Heart left ventricle (tissue), 16 donors: ENCODE results near the gene PRKCH. TPM values are rescaled to one million over a fixed set of nuclear protein-coding genes. Genes with fewer than 3 reads are reported as not detected.
A peak's percentile ranks its signal among the peaks of the same experiment; 100 is the strongest.

Experiments
- ATAC-seq, 4 donors: fragments of 200-7000 bp; cut with Tn5 transposase; one replicate each; pipeline ENCODE4 v1.9.1; 2020 to 2022; ENCODE audit warnings: moderate library complexity in 4 of 4, mild to moderate bottlenecking in 3 of 4, moderate number of reproducible peaks in 1 of 4
- DNase-seq, 5 donors: peaks; one replicate each; pipeline ENCODE4 v3.0.0-alpha.2; 2020
- H3K27ac ChIP-seq, 12 donors: fragments of 200-600 bp; sonication (generic) in 4 of 12; one replicate each; pipeline versions ENCODE4 v1.5.0 to v1.8.0; 2016 to 2022; ENCODE audit warnings: mild to moderate bottlenecking in 2 of 12
- H3K27me3 ChIP-seq, 9 donors: fragments of 200-600 bp; sonication (generic) in 2 of 9; one replicate each; pipeline versions ENCODE4 v1.5.1 to v1.8.0; 2016 to 2022; ENCODE audit warnings: mild to moderate bottlenecking in 3 of 9
- H3K36me3 ChIP-seq, 9 donors: fragments of 200-600 bp; sonication (generic) in 2 of 9; one replicate each; pipeline versions ENCODE4 v1.5.0 to v1.8.0; 2018 to 2022; ENCODE audit warnings: mild to moderate bottlenecking in 2 of 9
- H3K4me1 ChIP-seq, 12 donors: fragments of 200-600 bp; sonication (generic) in 4 of 12; one replicate each; pipeline versions ENCODE4 v1.5.0 to v1.8.0; 2016 to 2022; ENCODE audit warnings: mild to moderate bottlenecking in 3 of 12
- H3K4me3 ChIP-seq, 12 donors: fragments of 200-600 bp; sonication (generic) in 4 of 12; one replicate each; pipeline versions ENCODE4 v1.5.0 to v1.8.0; 2017 to 2022; ENCODE audit warnings: mild to moderate bottlenecking in 9 of 12, moderate library complexity in 4 of 12
- H3K9me3 ChIP-seq, 12 donors: fragments of 200-600 bp; sonication (generic) in 4 of 12; one replicate each; pipeline versions ENCODE4 v1.5.0 to v1.8.0; 2016 to 2022; ENCODE audit warnings: mild to moderate bottlenecking in 1 of 12
- CTCF ChIP-seq, 12 donors: fragments of 200-600 bp; sonication (generic) in 4 of 12; IDR thresholded peaks; one replicate each; pipeline versions ENCODE4 v1.5.0 to v1.8.0; 2018 to 2022; ENCODE audit warnings: antibody characterized with exemption in 12 of 12, mild to moderate bottlenecking in 5 of 12
- POLR2A ChIP-seq, 2 donors: fragments of 450-650 bp; IDR thresholded peaks; one replicate each; pipeline ENCODE4 v1.6.1; 2017; ENCODE audit warnings: antibody characterized with exemption in 2 of 2, mild to moderate bottlenecking in 2 of 2, moderate library complexity in 2 of 2
- WGBS, 4 donors: extraction: QIAGEN DNeasy Blood & Tissue Kit in 2 of 4; methylation state at CpG; one replicate each; pipeline versions ENCODE4 v1.1.5 to v1.1.7; 2013 to 2018; 5-methylcytosine and 5-hydroxymethylcytosine counted together
- intact Hi-C, 10 donors: fragments of 100-400 bp; cut with DNase I; formaldehyde crosslinking; loops; one replicate each; pipeline versions ENCODE4 v1.11.1 to v1.14.2; 2022
- polyA plus RNA-seq, 2 donors: library from polyadenylated mRNA; stranded (reverse); fragments of 200-250 nt; gene quantifications; one replicate each; pipeline ENCODE4 v1.2.3, GENCODE V29; 2013
- total RNA-seq, 9 donors: library from RNA; depleted of rRNA in 2 of 9; stranded (reverse); fragments of >200 nt in 2 of 9; fragmentation: NEBNext Ultra II Directional in 3 of 9; extraction: Animal tissue kit (Norgen Biotek cat#: 25700) in 3 of 9; gene quantifications; one replicate each; pipeline versions ENCODE4 v1.1.0 to v1.2.4, GENCODE V29; 2016 to 2023
- donor health status: ischemic (EF 13 %, LVEDD 7.1; RV severe dilation, severe dysfunction).
- donor health status: healthy with polysubstance abuse.
- donor health status: DM: no; HTN: yes; CAD: no.
- donor health status: DM: no; HTN: no; CAD: no.
- donor health status: ischemic (EF 25% LVEDD 6.9; RV normal size, moderate dysfunction).
- donor health status: ischemic (EF 25% LVEDD 5.7; RV mildly dilated, moderate dysfunction).
- donor health status: healthy.
- donor health status: DM: yes; HTN: yes; CAD: no.
- donor health status: ischemic (EF 35%, LVEDD 5.7; RV mildly dilated, moderate dysfunction).
- donor health status: nonischemic (EF 11% LVEDD 7.7; RV severe dilation, severe dysfunction).
- donor health status: DM: yes; HTN: yes; CAD: no.
- donor health status: PGD.
- donor health status: ischemic (EF 29% LVEDD 5.4; RV normal size, mild dysfunction).
- donor health status: nonischemic (EF 23%, LVEDD 6.1; RV moderate dilation, normal function).

PRKCH gene
- total and polyA plus RNA-seq, 11 donors: 6.1 to 49.2 (median 21.7) TPM

DNA sequence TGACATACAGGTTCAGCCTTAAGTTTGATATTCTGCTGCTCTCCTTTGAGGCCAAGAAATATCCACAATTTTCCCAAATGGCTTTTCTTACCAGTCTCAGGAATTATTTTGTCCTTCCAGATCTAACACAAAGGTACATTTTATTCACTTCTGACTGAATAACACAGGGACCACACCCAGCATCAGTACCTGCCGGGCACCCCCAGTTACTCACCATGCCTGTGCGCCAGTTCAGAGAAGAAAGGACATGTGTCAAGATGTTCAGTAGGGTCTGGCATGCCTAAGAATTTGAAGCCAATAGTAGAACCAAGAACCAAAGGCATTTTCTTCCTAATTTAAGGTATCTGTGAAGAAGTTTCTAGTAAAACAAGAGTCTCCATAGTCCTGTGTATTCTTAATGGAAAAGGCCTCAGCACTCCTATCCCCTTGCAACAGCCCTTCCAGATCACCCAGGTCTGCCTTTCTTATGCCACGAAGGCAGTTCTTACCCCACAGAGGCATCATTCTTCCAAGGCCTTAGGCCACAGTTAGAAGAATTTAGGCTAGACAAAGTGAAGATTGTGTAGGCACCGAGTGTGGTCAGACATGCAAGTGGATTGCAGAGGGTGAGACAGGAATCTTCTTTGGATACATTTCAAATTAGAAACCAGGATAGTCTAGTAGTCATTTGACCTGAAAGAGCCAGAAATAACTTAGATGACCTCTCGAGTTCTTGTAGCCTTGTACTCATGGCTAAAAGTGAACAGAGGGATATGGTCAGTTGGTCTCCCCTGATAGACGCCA, 233.9 kb downstream of the PRKCH start:
- DNase-seq (no peak), ATAC-seq (no peak)
- no peaks in the 10 kb centered on the region for H3K27me3 ChIP-seq
- no peaks in the 10 kb centered on the region for H3K9me3 ChIP-seq
- H3K36me3 ChIP-seq: peaks cover 0 to 16% (median 0%) of the 10 kb centered on the region in 9 donors
- H3K4me3 ChIP-seq: no peak overlapping the region
- H3K4me1 ChIP-seq: peaks cover 0 to 51% (median 23%) of the 10 kb centered on the region in 12 donors
- peak overlapping the region in 1 of 12 donors; percentile 91 for H3K27ac ChIP-seq
- WGBS, 4 donors: 63 to 68% (median 67%) methylated on average over 6 of the region's 6 CpGs
- intact Hi-C loops: no loop called here
- TF ChIP-seq POLR2A (IDR thresholded peaks at IDR 0.05) (no peak), CTCF (IDR thresholded peaks at IDR 0.05) (no peak)

DNA sequence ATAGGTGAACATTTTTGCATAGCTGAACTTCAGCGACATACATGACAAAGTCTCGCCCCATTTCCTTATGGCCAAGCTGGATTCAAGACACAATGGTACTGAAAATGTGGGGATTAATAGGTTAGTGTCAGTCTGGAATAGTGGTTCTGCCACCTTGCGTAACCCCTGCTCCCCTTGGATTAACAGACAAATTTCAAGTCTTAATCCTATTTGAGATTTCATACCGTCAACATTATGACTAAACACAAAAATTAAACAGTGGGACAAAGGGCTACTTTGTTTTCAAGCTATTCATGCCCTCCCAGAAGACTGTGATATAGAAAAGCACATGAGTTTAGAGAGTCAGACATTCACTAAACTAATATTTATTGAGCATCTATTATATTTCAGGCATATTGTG, 235.1 kb downstream of the PRKCH start:
- intact Hi-C loops: no loop called here
- peaks cover 0 to 55% (median 33%) of the 10 kb centered on the region in 12 donors for H3K4me1 ChIP-seq
- TF ChIP-seq CTCF (IDR thresholded peaks at IDR 0.05): no peak

GRCh38 chr14:61557262-61557661, 235.9 kb downstream of the PRKCH start:
- H3K36me3 ChIP-seq: no peaks in the 10 kb centered on the region
- no peak overlapping the region for H3K27ac ChIP-seq
- peaks cover 0 to 58% (median 40%) of the 10 kb centered on the region in 12 donors for H3K4me1 ChIP-seq
- no peak overlapping the region for H3K4me3 ChIP-seq
- TF ChIP-seq CTCF (IDR thresholded peaks at IDR 0.05) (no peak), POLR2A (IDR thresholded peaks at IDR 0.05) (no peak)
- no peaks in the 10 kb centered on the region for H3K27me3 ChIP-seq
- ATAC-seq (no peak), DNase-seq (no peak)
- 86 to 92% (median 90%) methylated on average over 2 of the region's 2 CpGs for WGBS, 4 donors
- intact Hi-C loops: no loop called here
- no peaks in the 10 kb centered on the region for H3K9me3 ChIP-seq

More for the DNA sequence above, 235.1 kb downstream of the PRKCH start:
- Histone ChIP-seq H3K27me3 (no peaks in the 10 kb centered on the region), H3K36me3 (peaks cover 0 to 4% (median 0%) of the 10 kb centered on the region in 9 donors), H3K27ac (no peak overlapping the region), H3K9me3 (no peaks in the 10 kb centered on the region), H3K4me3 (no peak overlapping the region)
- no peak for ATAC-seq
- no peak for DNase-seq
- 95 to 97% (median 96%) methylated on average over 4 of the region's 4 CpGs for WGBS, 4 donors

- Histone ChIP-seq H3K27ac (no peak overlapping the region), H3K9me3 (no peaks in the 10 kb centered on the region), H3K36me3 (no peaks in the 10 kb centered on the region), H3K4me3 (no peak overlapping the region), H3K27me3 (no peaks in the 10 kb centered on the region), H3K4me1 (peaks cover 0 to 55% (median 41%) of the 10 kb centered on the region in 12 donors)
- whole genome bisulfite sequencing, 4 donors: 88 to 100% (median 98%) methylated on average over 5 of the region's 5 CpGs
- DNase-seq (no peak), ATAC-seq (no peak)
- intact Hi-C loops: no loop called here
- TF ChIP-seq POLR2A (IDR thresholded peaks at IDR 0.05) (no peak), CTCF (IDR thresholded peaks at IDR 0.05) (no peak)
Observed at GRCh38 chr14:61557854-61558253, 236.5 kb downstream of the PRKCH start.
